ENCODE results near the gene SYT1. TPM values are rescaled to one million over a fixed set of nuclear protein-coding genes. Genes with fewer than 3 reads are reported as not detected.

Gene SYT1
- total RNA-seq, 1 experiment from 2014 or later = 80.9 TPM

- no peaks in the 10 kb centered on the region for H3K27me3 ChIP-seq (replicated peaks; ENCODE audit: insufficient read depth, low read depth, low read length, poor library complexity)
- no peak overlapping the region for H3K4me3 ChIP-seq (ENCODE audit: low read depth, low read length, poor library complexity, severe bottlenecking)
- intact Hi-C loops (cut with micrococcal nuclease; ENCODE audit: unreplicated experiment) = no loop called here
- POLR2A ChIA-PET (ENCODE audit: low non-redundant PET) = no interaction called here
- CTCF ChIA-PET = no interaction called here
- no peaks in the 10 kb centered on the region for H3K9me3 ChIP-seq (ENCODE audit: low read depth, low read length, poor library complexity, severe bottlenecking)
- no peak for TF ChIP-seq CTCF (conservative IDR thresholded peaks at IDR 0.05; ENCODE audit: low read depth, low read length)
- TF ChIP-seq EZH2 (IDR thresholded peaks at IDR 0.05; ENCODE audit: borderline replicate concordance, low read depth, low read length, poor library complexity, severe bottlenecking) = no peak
- H3K36me3 ChIP-seq (ENCODE audit: insufficient read depth, low read length, poor library complexity, severe bottlenecking) = no peaks in the 10 kb centered on the region
- no TSS peak for BruUV-seq (replicated peaks)
- DNase-seq (ENCODE audit: low spot score) = no peak
- no peak overlapping the region for H3K27ac ChIP-seq (ENCODE audit: low read depth, low read length, poor library complexity, severe bottlenecking)
- peaks cover 14% of the 10 kb centered on the region for H3K4me1 ChIP-seq (ENCODE audit: insufficient read depth, low read length, poor library complexity, severe bottlenecking)
Observed at GRCh38 chr12:78964521-78964920, 99.9 kb downstream of the SYT1 start.

GRCh38 chr12:78966062-78966461, 101.5 kb downstream of the SYT1 start:
- no peaks in the 10 kb centered on the region for H3K36me3 ChIP-seq (ENCODE audit: insufficient read depth, low read length, poor library complexity, severe bottlenecking)
- H3K9me3 ChIP-seq (ENCODE audit: low read depth, low read length, poor library complexity, severe bottlenecking) = no peaks in the 10 kb centered on the region
- POLR2A ChIA-PET (ENCODE audit: low non-redundant PET) = no interaction called here
- H3K4me1 ChIP-seq (ENCODE audit: insufficient read depth, low read length, poor library complexity, severe bottlenecking) = peaks cover 14% of the 10 kb centered on the region
- CTCF ChIA-PET = interaction anchor here (0.6 kb wide), 1 partner anchor 487 kb away, joined by 6 read pairs; no protein-coding TSS in a partner anchor
- intact Hi-C loops (cut with micrococcal nuclease; ENCODE audit: unreplicated experiment) = no loop called here
- no peaks in the 10 kb centered on the region for H3K27me3 ChIP-seq (replicated peaks; ENCODE audit: insufficient read depth, low read depth, low read length, poor library complexity)
- no peak overlapping the region for H3K27ac ChIP-seq (ENCODE audit: low read depth, low read length, poor library complexity, severe bottlenecking)
- TF ChIP-seq CTCF (conservative IDR thresholded peaks at IDR 0.05; ENCODE audit: low read depth, low read length) = no peak
- no peak for TF ChIP-seq EZH2 (IDR thresholded peaks at IDR 0.05; ENCODE audit: borderline replicate concordance, low read depth, low read length, poor library complexity, severe bottlenecking)
- BruUV-seq (replicated peaks) = no TSS peak
- DNase-seq (ENCODE audit: low spot score) = no peak
- no peak overlapping the region for H3K4me3 ChIP-seq (ENCODE audit: low read depth, low read length, poor library complexity, severe bottlenecking)

- Histone ChIP-seq H3K27me3 (replicated peaks; ENCODE audit: insufficient read depth, low read depth, low read length, poor library complexity) (no peaks in the 10 kb centered on the region), H3K4me1 (ENCODE audit: insufficient read depth, low read length, poor library complexity, severe bottlenecking) (peaks cover 14% of the 10 kb centered on the region), H3K9me3 (ENCODE audit: low read depth, low read length, poor library complexity, severe bottlenecking) (no peaks in the 10 kb centered on the region), H3K36me3 (ENCODE audit: insufficient read depth, low read length, poor library complexity, severe bottlenecking) (no peaks in the 10 kb centered on the region), H3K27ac (ENCODE audit: low read depth, low read length, poor library complexity, severe bottlenecking) (no peak overlapping the region), H3K4me3 (ENCODE audit: low read depth, low read length, poor library complexity, severe bottlenecking) (no peak overlapping the region)
- intact Hi-C loops (cut with micrococcal nuclease; ENCODE audit: unreplicated experiment) = no loop called here
- POLR2A ChIA-PET (ENCODE audit: low non-redundant PET) = no interaction called here
- CTCF ChIA-PET = no interaction called here
- TF ChIP-seq EZH2 (IDR thresholded peaks at IDR 0.05; ENCODE audit: borderline replicate concordance, low read depth, low read length, poor library complexity, severe bottlenecking) = no peak
- TF ChIP-seq CTCF (conservative IDR thresholded peaks at IDR 0.05; ENCODE audit: low read depth, low read length) = no peak
- DNase-seq (ENCODE audit: low spot score) = no peak
- BruUV-seq (replicated peaks) = no TSS peak
Observed at GRCh38 chr12:78966926-78967325, 102.4 kb downstream of the SYT1 start.

All from A673 (cell line).